HG03558 (cell line): ENCODE measurements around the gene CBFA2T2.
"Not testable (repeated sequence)": the region's sequence is repeated elsewhere in the genome, so short reads cannot be mapped to it uniquely, and the experiment has no call there.

Experiments
- ATAC-seq: cut with Tn5 transposase; IDR thresholded peaks from one replicate; pipeline ENCODE4 v1.9.1; 2021; ENCODE audit warnings: moderate number of reproducible peaks; ENCODE audit not compliant: unreplicated experiment; ENCODE audit errors: extremely low read depth

Gene CBFA2T2

DNA sequence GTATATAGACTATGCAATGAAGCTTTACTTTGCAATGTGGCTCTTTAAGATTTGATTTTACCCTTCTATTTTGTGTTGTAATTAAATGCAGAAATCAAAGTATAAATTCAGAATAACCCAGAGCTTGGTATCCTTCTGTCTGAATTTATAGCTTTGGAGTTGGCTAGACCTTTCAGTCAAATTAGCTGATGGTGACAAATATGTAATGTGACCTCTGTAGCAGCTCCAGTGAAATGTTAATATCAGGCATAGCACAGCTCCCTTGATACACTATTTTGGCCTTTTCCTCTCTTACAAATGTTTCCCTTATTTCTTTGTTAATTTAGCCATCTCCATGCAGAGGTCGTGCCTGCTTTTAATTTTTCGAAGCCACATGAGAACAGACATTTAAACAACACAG, 11.1 kb downstream of the CBFA2T2 start:
- ATAC-seq, result no peak

DNA sequence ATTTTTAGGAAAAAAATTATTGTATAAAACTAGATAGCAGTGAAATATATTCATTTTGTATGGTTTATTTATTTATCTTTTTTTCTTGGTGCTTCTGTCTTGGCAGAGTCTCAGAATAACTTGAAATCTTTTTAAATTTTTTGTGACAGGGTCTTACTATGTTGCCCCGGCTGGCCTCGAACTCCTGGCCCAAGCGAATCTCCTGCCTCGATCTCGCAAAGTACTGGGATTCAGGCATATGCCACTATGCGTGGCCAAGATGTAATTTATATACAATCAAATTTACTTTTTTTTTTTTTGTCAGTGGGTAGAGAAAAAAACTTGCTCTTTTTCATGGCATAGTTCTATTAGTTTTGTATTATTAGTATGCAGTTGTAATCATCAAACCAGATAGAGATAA, 13.7 kb downstream of the CBFA2T2 start:
- ATAC-seq, result no peak

DNA sequence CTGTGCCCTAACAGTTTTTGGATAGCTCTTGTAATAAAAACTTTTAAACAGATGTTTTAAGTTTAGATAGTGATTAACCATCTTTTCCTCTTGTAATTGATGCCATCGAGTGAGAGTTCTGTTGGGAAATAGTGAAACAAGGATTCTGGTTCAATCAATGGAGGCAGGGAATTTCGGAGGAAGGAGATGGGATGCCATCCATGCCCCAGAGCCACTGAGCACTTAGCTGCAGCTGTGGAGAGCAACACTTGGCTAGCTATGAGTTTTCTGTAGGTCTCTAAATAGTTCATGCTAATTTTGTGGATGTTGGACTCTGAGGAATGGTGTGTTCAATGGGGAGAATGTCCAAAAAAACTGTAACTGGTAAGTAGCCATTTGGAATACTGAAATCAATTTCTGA, 16.7 kb downstream of the CBFA2T2 start:
- no peak for ATAC-seq

DNA sequence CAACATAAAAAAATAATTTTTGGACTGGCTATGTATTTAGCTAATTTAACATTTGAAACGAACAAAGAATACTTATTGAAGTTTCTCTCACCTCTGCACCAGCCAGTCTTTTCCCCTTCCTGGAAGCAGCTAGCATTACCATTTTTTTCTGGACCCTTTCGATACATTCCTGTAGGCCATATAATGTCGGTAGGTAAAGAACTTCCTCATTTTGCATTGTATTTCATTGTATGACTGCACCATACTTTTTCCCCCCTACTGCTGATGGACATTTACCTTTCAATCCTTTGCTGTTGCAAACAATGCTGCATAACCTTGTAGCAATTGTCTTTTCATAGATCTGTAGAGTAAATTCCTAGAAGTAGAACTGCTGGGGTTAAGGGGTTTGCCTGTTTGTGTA, 17.6 kb downstream of the CBFA2T2 start:
- no peak for ATAC-seq

DNA sequence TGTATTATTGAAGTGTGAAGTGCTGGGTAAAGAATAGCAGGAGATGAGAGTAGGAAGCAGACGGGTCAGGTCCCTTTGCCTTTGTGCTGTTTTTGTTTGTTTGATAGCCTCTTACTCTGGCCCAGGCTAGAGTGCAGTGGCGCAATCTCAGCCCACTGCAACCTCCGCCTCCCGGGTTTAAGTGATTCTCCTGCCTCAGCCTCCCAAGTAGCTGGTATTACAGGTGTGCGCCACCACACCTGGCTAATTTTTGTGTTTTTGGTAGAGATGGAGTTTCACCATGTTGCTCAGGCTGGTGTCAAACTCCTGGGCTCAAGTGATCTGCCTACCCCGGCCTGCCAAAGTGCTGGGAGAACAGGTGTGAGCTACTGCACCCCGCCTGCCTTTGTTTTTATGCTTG, 18.1 kb downstream of the CBFA2T2 start:
- not testable (repeated sequence) for ATAC-seq

DNA sequence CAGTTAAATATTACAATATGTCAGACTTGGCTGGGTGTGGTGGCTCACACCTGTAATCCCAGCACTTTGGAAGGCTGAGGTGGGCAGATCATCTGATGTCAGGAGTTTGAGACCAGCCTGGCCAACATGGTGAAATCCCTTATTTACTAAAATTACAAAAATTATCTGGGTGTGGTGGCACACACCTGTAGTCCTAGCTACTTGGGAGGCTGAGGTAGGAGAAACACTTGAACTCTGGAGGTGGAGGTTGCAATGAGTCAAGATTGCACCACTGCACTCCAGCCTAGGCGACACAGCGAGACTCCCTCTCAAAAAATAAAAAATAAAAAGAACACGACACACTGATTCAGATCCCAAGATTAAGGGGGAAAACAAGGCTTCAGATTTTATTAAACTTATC, 19.2 kb downstream of the CBFA2T2 start:
- not testable (repeated sequence) for ATAC-seq

DNA sequence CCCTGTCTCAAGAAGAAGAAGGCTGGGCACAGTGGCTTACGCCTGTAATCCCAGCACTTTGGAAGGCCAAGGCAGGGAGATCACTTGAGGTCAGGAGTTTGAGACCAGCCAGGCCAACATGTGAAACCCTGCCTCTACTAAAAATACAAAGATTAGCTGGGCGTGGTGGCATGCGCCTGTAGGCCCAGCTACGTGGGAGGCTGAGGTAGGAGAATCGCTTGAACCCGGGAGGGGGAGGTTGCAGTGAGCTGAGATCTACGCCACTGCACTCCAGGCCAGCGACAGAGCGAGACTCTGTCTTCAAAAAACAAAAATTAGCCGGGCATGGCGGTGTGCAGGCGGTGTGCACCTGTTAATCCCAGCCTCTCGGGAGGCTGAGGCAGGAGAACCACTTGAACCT, 22.0 kb downstream of the CBFA2T2 start:
- ATAC-seq, result not testable (repeated sequence)

DNA sequence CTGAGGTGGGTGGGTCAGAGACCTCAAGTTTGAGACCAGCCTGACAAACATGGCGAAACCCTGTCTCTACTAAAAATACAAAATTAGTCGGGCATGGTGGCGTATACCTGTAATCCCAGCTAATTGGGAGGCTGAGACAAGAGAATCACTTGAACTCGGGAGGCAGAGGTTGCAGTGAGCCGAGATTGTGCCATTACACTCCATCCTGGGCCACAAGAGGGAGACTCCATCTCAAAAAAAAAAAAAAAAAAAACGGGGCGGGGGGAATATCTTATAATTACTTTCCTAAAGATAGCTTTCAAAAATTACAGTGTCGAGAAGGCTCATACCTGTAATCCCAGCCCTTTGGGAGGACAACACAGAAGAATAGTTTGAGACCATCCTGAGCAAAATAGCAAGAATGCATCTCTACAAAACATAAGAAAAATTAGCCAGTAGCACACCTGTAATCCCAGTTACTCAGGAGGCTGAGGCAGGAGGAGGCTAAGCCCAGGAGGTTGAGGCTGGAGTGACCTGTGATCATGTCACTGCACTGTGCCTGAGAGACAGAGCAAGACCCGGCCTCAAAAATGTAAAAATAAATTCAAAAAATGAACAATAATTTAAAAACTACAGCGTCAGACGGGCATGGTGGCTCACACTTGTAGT, 25.8 kb downstream of the CBFA2T2 start:
- ATAC-seq, result no peak

DNA sequence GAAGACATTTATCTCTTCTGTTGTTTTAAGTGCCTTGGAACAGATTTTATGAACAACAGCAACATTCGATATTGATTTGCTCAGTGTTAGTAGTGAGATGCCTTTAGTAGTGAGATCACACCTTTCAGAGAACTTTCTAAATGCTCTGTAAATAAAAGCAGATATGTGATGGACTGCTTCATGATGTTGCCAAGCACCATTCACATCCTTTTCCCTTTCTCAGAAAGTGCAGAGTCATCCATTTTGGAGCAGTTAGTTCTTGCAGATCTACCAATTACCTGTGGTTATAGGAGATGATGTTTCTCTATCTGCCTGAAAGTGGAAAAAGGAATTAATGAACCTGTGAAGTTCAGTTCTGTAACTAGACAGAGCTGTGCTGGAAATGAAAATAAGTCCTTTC, 27.0 kb downstream of the CBFA2T2 start:
- no peak for ATAC-seq

DNA sequence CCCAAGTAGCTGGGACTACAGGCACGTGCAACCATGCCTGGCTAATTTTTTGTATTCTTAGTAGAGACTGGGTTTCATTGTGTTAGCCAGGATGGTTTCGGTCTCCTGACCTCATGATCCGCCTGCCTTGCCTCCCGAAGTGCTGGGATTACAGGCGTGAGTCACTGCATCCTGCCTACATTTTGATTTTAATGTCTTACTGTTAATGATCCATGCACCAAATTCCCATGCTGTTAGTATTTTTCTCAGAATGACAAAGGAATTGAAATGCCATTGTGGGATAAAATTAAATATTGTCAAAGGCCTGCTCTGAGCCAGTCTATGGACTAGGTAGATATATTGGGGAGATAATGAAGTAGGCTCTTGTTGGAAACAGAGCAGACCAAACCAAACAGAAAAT, 28.2 kb downstream of the CBFA2T2 start:
- ATAC-seq, result no peak

DNA sequence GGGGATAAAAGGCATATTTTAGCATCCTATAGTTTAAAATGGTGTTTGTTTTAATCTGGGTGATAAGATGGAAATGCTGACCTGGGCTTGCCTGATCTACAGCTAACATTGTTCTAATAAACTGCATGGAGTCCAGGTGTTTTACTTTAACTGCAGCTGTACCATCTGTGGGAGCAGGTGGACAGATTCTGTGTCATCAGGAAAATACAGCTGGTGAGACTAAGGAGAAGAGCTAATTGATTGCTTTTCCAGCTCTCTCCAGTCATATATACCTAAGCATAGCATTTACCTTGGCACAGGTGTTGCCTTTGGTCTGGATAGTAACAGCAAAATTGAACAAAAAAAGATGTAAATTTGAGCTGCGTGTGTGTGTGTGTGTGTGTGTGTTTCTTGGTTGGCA, 31.6 kb downstream of the CBFA2T2 start:
- ATAC-seq, result no peak

DNA sequence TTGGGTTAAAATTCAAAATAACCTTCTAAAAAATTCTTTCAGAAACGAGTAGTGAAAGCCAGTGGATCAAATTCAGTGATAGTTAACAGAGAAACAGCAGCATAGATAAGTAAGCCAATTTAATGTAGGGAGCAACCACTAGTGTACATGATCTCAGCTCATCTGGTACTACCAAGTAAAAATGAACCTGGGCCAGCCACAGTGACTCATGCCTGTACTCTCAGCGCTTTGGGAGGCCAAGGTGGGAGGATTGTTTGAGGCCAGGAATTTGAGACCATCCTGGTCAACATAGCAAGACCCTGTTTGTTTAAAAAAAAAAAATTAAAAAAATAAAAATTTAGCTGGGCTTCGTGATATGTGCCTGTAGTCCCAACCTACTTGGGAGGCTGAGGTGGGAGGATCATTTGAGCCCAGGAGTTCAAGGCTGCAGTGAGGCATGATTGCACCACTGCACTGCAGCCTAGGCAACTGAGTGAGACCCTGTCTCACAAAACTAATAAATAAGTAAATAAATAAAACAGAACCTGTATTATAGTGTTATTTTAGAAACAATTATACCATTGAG, 32.4 kb downstream of the CBFA2T2 start:
- ATAC-seq, result no peak

DNA sequence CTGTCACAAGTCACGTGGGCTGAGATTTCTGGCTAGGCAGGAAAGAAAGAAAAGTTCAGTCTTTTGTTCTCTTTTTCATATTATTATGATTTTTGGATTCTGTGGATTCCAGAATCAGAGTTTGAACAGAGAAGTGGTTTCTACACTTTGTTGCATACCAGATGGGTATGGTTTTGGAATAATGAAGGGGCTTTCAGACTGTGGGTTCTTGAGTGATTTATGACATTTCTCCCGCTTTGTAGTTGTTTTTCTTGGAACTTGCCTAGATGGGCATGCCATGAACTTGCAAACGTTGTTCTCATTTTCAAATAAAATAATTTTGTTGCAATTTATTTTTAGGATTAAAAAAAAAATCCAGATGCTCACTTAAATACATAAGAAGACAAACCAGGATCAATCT, 34.4 kb downstream of the CBFA2T2 start:
- ATAC-seq, result no peak

DNA sequence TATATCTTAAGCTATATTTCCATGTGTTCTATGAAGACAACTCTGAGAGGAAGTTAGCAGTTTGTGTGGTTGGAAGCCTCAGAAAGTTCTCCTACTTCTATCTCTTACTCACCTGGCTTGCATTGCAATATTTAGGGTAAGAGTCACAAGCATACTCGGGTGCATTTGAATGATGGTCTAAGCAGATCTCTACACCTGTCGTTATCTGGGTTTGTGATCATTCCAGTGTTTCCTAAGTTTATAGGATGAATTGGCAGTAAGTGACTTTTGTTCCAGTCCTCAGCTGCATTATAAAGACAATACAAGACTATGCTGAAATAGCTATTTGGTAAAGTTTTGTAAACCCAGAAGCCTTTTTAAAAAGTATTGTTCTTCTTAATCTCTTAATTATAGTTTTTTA, 36.9 kb downstream of the CBFA2T2 start:
- no peak for ATAC-seq

DNA sequence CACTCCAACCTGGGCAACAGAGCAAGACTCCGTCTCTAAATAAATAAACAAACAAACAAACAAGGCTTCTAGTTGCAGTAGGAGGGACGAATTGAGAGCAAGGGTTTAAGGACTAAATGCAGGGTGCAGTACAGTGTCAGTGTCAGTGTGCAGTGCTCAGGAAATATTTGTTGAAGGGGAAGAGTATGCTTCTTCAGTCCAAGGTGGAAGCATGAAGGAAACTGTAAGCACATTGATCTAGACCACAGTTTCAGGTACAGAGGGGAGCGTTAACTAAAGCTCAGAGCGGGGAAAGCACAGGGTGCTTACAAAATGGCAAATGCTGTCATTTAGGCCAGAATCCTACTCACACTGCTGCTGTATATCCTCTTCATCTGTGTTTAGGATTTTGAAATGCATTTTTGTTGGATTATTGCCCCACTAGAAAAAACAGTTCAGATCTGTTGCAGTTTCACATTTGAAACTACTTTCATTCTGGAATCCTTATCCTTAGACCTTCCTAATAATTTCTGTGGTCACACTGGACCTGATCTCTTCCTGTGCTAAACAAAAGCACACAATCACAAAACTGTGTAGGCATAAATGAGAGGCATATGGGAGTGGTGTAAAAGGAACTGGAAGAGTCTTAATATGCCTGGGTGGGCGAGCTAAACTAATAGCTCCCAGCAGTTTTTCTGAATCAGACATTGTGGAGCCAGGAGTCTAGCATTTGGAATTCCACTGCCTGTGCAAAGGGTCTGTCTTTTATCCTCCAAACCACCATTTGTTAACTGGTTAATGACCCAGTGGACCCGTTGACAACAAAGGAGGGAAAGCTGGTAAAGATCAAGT, 41.4 kb downstream of the CBFA2T2 start:
- ATAC-seq, result no peak

DNA sequence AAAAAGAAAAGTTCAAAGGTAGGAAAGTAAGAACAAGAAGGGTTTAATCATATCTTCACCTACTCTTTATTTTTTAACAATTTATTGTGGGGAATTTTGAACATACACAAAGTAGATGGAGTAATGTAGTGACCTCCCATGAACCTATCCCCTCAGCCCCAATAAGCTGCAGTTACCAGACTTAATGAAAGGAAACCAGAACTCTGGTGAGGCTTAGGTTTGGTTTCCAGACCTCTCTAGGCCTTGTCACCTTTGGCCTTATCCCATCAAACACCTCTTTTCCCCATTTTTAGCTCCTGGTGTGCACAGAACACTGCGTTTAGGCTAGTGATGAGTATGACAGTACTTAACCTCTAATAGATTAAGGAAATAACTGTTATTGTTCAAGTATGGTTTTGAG, 42.0 kb downstream of the CBFA2T2 start:
- ATAC-seq, result no peak

DNA sequence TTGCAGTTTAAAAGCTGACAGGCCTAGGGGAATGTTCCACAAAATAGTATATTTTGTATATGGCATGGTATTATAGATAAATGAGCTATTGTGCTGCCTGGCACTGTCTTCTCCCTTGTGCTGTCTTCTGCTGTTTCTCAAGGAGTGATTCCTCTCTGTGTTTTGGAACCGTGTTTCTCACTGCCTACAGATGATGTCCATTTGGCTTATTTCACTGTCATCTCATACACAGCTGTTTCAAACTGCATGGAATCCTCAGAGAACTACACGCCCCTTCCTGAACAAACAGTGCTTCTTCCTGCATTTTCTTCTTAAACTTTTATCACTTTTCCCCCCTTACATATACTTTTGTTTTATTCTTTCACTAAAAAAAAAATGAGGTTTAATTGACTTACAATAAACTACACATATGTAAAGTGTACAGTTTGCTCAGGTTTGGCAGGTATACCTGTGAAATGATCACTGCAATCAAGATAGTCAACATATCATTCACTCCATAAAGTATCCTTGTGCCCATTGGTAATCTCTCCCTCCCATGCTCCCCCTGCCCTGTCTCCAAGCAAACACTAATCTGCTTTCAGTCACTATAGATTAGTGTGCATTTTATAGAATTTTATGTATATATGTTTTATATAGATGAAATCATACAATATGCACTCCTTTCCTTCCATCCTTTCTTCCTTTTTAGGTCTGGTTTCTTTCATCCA, 43.0 kb downstream of the CBFA2T2 start:
- no peak for ATAC-seq

DNA sequence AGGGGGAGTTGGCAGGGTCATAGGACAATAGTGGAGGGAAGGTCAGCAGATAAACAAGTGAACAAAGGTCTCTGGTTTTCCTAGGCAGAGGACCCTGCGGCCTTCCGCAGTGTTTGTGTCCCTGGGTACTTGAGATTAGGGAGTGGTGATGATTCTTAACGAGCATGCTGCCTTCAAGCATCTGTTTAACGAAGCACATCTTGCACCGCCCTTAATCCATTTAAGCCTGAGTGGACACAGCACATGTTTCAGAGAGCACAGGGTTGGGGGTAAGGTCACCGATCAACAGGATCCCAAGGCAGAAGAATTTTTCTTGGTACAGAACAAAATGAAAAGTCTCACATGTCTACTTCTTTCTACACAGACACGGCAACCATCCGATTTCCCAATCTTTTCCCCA, 45.8 kb downstream of the CBFA2T2 start:
- ATAC-seq, result not testable (repeated sequence)

DNA sequence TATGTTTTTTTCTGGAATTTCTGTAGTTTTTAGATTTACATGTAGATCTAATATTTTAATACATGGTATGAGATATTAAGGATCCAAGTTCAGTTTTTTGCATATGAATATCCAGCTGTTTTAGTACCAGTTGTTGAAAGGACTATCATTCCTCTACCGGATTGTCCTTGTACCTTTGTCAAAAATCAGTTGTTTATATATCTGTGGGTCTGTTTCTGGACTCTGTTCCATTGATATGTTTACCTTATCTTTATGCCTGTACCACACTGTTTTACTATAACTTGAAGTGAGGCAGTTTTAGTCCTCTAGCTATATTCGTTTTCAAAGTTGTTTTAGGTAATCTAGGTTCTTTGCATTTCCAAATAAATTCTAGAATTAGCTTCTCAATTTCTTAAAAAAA, 47.7 kb downstream of the CBFA2T2 start:
- no peak for ATAC-seq

DNA sequence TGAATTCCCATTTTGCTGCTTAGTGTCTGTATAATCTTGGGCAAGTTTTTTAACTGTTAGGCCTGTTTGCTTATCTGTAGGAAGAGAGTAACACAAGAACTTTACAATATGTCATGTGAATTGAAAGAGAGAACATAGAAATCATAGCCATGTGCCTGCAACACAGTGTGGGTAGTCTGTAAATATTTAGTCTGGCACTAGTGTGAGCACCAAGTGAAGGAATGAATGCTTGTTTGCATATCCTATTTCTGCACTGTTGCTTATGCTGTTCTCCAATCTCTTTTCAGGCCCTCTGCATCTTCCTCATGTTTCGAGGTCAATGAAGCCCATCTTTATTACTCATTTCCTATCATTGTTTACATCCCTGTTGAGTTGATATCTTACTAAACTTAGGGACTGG, 49.2 kb downstream of the CBFA2T2 start:
- ATAC-seq, result no peak

DNA sequence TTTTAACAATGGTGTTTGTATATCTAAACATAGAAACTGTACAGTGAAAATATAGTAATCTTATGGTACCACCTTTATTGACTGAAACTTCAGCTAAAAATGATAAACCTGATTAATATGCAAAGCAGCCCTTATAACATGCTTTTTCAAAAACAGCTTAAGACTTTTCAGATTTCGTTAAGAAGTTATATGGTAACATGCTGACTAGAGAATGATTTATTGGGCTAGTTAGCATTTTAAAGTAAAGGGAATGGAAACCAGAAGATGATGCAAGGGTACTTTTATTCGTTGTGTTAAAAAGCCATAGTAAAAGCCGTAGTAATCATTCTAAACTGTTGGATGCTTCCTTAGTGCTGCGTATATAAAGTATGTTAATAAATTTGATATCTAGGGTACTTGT, 50.5 kb downstream of the CBFA2T2 start:
- no peak for ATAC-seq
